Keratinocyte (primary cell): ENCODE results near the gene ACD. TPM values are rescaled to one million over a fixed set of nuclear protein-coding genes. Genes with fewer than 3 reads are reported as not detected.

Source experiments
- DNase-seq: peaks from one replicate; pipeline ENCODE4 v3.0.0-alpha.2; 2011; ENCODE audit warnings: low read depth, missing footprints, low spot score
- FAIRE-seq: peaks from 2 replicates; lab custom pipeline; 2011; peaks lifted over from hg19 to GRCh38; lab: Jason Lieb, UNC
- H2AFZ ChIP-seq: 2 replicates; pipeline ENCODE4 v1.6.0; 2012; ENCODE audit warnings: low read length, control low read depth, inconsistent platforms; ENCODE audit not compliant: control insufficient read depth
- H3K27ac ChIP-seq: 2 replicates; pipeline ENCODE4 v1.5.1; 2011; ENCODE audit warnings: low read length; ENCODE audit not compliant: control insufficient read depth, insufficient read depth
- H3K27me3 ChIP-seq: 3 replicates; pipeline ENCODE4 v1.6.0; 2011; ENCODE audit warnings: low read length; ENCODE audit not compliant: control insufficient read depth, insufficient read depth; ENCODE audit errors: extremely low read depth
- H3K36me3 ChIP-seq, 2 experiments: 2 replicates in 1 of 2; 3 replicates in 1 of 2; pipeline ENCODE4 v1.5.1; 2011; ENCODE audit warnings: low read length in 2 of 2, mild to moderate bottlenecking in 1 of 2; ENCODE audit not compliant: control insufficient read depth in 2 of 2, insufficient read depth in 2 of 2; ENCODE audit errors: extremely low read depth in 1 of 2
- H3K4me1 ChIP-seq: 3 replicates; pipeline ENCODE4 v1.5.1; 2011; ENCODE audit warnings: low read length; ENCODE audit not compliant: control insufficient read depth, insufficient read depth; ENCODE audit errors: extremely low read depth
- H3K4me2 ChIP-seq: 3 replicates; pipeline ENCODE4 v1.6.0; 2011; ENCODE audit warnings: low read depth, low read length; ENCODE audit not compliant: control insufficient read depth, insufficient read depth; ENCODE audit errors: extremely low read depth
- H3K4me3 ChIP-seq, 3 experiments: fragments of 200-600 bp in 1 of 3; sonication (generic) in 1 of 3; 2 replicates in 2 of 3; 3 replicates in 1 of 3; pipeline ENCODE4 v1.5.1; 2011 to 2016; ENCODE audit warnings: low read length in 3 of 3, mild to moderate bottlenecking in 3 of 3, control low read depth in 2 of 3, inconsistent platforms in 1 of 3, low read depth in 1 of 3, mixed read lengths in 1 of 3, mixed run types in 1 of 3, moderate library complexity in 1 of 3; ENCODE audit not compliant: control insufficient read depth in 2 of 3, insufficient read depth in 2 of 3; ENCODE audit errors: extremely low read depth in 1 of 3
- H3K79me2 ChIP-seq: 2 replicates; pipeline ENCODE4 v1.6.0; 2012; ENCODE audit warnings: low read length; ENCODE audit not compliant: control insufficient read depth, insufficient read depth
- H3K9ac ChIP-seq: 3 replicates; pipeline ENCODE4 v1.6.0; 2011; ENCODE audit warnings: low read length; ENCODE audit not compliant: control insufficient read depth, insufficient read depth; ENCODE audit errors: extremely low read depth
- H3K9me1 ChIP-seq: 3 replicates; pipeline ENCODE4 v1.6.0; 2011; ENCODE audit warnings: low read length; ENCODE audit not compliant: control insufficient read depth, insufficient read depth; ENCODE audit errors: extremely low read depth
- H3K9me3 ChIP-seq: 2 replicates; pipeline ENCODE4 v1.5.1; 2012; ENCODE audit warnings: low read depth, low read length; ENCODE audit not compliant: control insufficient read depth
- H4K20me1 ChIP-seq: 3 replicates; pipeline ENCODE4 v1.6.0; 2011; ENCODE audit warnings: low read length; ENCODE audit not compliant: control insufficient read depth, insufficient read depth; ENCODE audit errors: extremely low read depth
- CTCF ChIP-seq, 3 experiments: IDR thresholded peaks in 1 of 3; conservative IDR thresholded peaks in 1 of 3; optimal IDR thresholded peaks in 1 of 3; 2 replicates in 2 of 3; 3 replicates in 1 of 3; pipeline versions ENCODE3 to v1.5.1; 2011; ENCODE audit warnings: low read length in 3 of 3, mild to moderate bottlenecking in 3 of 3, moderate library complexity in 2 of 3, control low read depth in 1 of 3, inconsistent platforms in 1 of 3; ENCODE audit not compliant: insufficient read depth in 2 of 3; ENCODE audit errors: extremely low read depth in 1 of 3
- EZH2 ChIP-seq: IDR thresholded peaks from one replicate; pipeline ENCODE4 v1.6.1; 2012; ENCODE audit warnings: inconsistent platforms, mild to moderate bottlenecking, low read length, moderate library complexity
- dilution Hi-C: fragments of 300-500 bp; cut with MboI; formaldehyde crosslinking; loops from one replicate; pipeline ENCODE4 v1.7.0; 2020; ENCODE audit warnings: low sequenced_read_pairs; ENCODE audit not compliant: extremely low pct_ligation_motif_present
- polyA plus RNA-seq, 5 experiments: library from polyadenylated mRNA; depleted of rRNA in 3 of 5; stranded (reverse) in 3 of 5; stranded (forward) in 1 of 5; unstranded in 1 of 5; fragments of >200 nt; gene quantifications; 1 replicate in 1 of 5; 2 replicates in 3 of 5; 3 replicates in 1 of 5; pipeline versions ENCODE4 v1.2.1 to v1.2.3, GENCODE V29; 2011 to 2012; ENCODE audit warnings: missing spikeins in 2 of 5, low read depth in 1 of 5, low replicate concordance in 1 of 5

ACD gene
- polyA plus RNA-seq, 1 donor (not counting 4 experiments of a cell fraction or from before 2014, with no cell fraction given): 12.9 TPM

- H3K27me3 ChIP-seq: peaks cover 14% of the 10 kb centered on the region
- FAIRE-seq (peak; percentile 53), DNase-seq (no peak)
- H4K20me1 ChIP-seq: no peaks in the 10 kb centered on the region
- peaks cover 9% of the 10 kb centered on the region for H3K4me1 ChIP-seq
- no peaks in the 10 kb centered on the region for H3K9me3 ChIP-seq
- peak overlapping the region; percentile 81 for H3K9ac ChIP-seq
- peaks cover 12% of the 10 kb centered on the region for H3K79me2 ChIP-seq
- H3K4me2 ChIP-seq: peak overlapping the region; percentile 96
- H2AFZ ChIP-seq: peak overlapping the region; percentile 93
- dilution Hi-C loops: no loop called here
- peaks cover 1 to 9% of the 10 kb centered on the region in 2 experiments for H3K36me3 ChIP-seq
- H3K9me1 ChIP-seq: no peaks in the 10 kb centered on the region
- H3K4me3 ChIP-seq: peak overlapping the region; percentile 82 to 98 (median 85)
- H3K27ac ChIP-seq: peak overlapping the region; percentile 58
- TF ChIP-seq EZH2 (no peak), CTCF (optimal IDR thresholded peaks at IDR 0.05 in 1 of 3, IDR thresholded peaks at IDR 0.05 in 1 of 3, conservative IDR thresholded peaks at IDR 0.05 in 1 of 3; ENCODE audit: extremely low read depth in 1 of 3, insufficient read depth in 2 of 3, low read length in 3 of 3) (no peak)
These were observed 998 bp downstream of the ACD start for GRCh38 chr16:67658849-67659674.

GRCh38 chr16:67657751-67658518 is 2.1 kb downstream of the ACD start:
- H3K27ac ChIP-seq: no peak overlapping the region
- peaks cover 9% of the 10 kb centered on the region for H3K4me1 ChIP-seq
- DNase-seq (no peak), FAIRE-seq (no peak)
- no peaks in the 10 kb centered on the region for H3K9me3 ChIP-seq
- no peaks in the 10 kb centered on the region for H4K20me1 ChIP-seq
- no peak overlapping the region for H3K4me3 ChIP-seq
- H3K27me3 ChIP-seq: peaks cover 25% of the 10 kb centered on the region
- H3K9ac ChIP-seq: no peak overlapping the region
- no peak for TF ChIP-seq CTCF (optimal IDR thresholded peaks at IDR 0.05 in 1 of 3, IDR thresholded peaks at IDR 0.05 in 1 of 3, conservative IDR thresholded peaks at IDR 0.05 in 1 of 3; ENCODE audit: extremely low read depth in 1 of 3, insufficient read depth in 2 of 3, low read length in 3 of 3)
- TF ChIP-seq EZH2: no peak
- H3K4me2 ChIP-seq: no peak overlapping the region
- H3K36me3 ChIP-seq: peaks cover 1 to 9% of the 10 kb centered on the region in 2 experiments
- H2AFZ ChIP-seq: no peak overlapping the region
- H3K79me2 ChIP-seq: peaks cover 12% of the 10 kb centered on the region
- H3K9me1 ChIP-seq: no peaks in the 10 kb centered on the region
- dilution Hi-C loops: no loop called here
